Spleen (tissue), 11 donors: ENCODE data around the gene CRACR2A. TPM values are rescaled to one million over a fixed set of nuclear protein-coding genes. Genes with fewer than 3 reads are reported as not detected.

Source experiments
- DNase-seq: peaks from one replicate; pipeline ENCODE4 v3.0.0-alpha.2; 2020
- H3K27ac ChIP-seq, 8 donors: fragments of 200-600 bp; sonication (generic) in 7 of 8; 1 replicate in 4 of 8; 2 replicates in 4 of 8; pipeline versions ENCODE4 v1.5.0 to v1.8.0; 2016 to 2021; ENCODE audit warnings: inconsistent platforms in 4 of 8, mild to moderate bottlenecking in 4 of 8, moderate library complexity in 1 of 8
- H3K27me3 ChIP-seq, 7 donors: fragments of 200-600 bp; sonication (generic) in 6 of 7; replicated peaks in 1 of 7; 1 replicate in 4 of 7; 2 replicates in 3 of 7; pipeline versions ENCODE4 v1.5.0 to v1.8.0; 2016 to 2021; ENCODE audit warnings: inconsistent platforms in 3 of 7, mild to moderate bottlenecking in 1 of 7
- H3K36me3 ChIP-seq, 6 donors: fragments of 200-600 bp; sonication (generic) in 5 of 6; 1 replicate in 4 of 6; 2 replicates in 2 of 6; pipeline versions ENCODE4 v1.5.0 to v1.8.0; 2016 to 2021; ENCODE audit warnings: inconsistent platforms in 2 of 6
- H3K4me1 ChIP-seq, 6 donors: fragments of 200-600 bp; sonication (generic) in 5 of 6; 1 replicate in 3 of 6; 2 replicates in 3 of 6; pipeline versions ENCODE4 v1.5.0 to v1.8.0; 2016 to 2021; ENCODE audit warnings: inconsistent platforms in 3 of 6
- H3K4me3 ChIP-seq, 8 donors: fragments of 200-600 bp; sonication (generic) in 7 of 8; 1 replicate in 4 of 8; 2 replicates in 4 of 8; pipeline versions ENCODE4 v1.5.0 to v1.8.0; 2016 to 2021; ENCODE audit warnings: inconsistent platforms in 4 of 8, mild to moderate bottlenecking in 4 of 8, moderate library complexity in 2 of 8
- H3K9me3 ChIP-seq, 8 donors: fragments of 200-600 bp; sonication (generic) in 7 of 8; 1 replicate in 4 of 8; 2 replicates in 4 of 8; pipeline versions ENCODE4 v1.5.0 to v1.8.0; 2016 to 2021; ENCODE audit warnings: inconsistent platforms in 4 of 8
- CTCF ChIP-seq, 11 experiments: fragments of 200-600 bp in 7 of 11; fragments of 450-650 bp in 4 of 11; sonication (generic) in 4 of 11; IDR thresholded peaks in 8 of 11; conservative IDR thresholded peaks in 3 of 11; 1 replicate in 7 of 11; 2 replicates in 4 of 11; pipeline versions ENCODE4 v1.4.0 to v1.8.0; 2016 to 2021; ENCODE audit warnings: antibody characterized with exemption in 11 of 11, inconsistent platforms in 4 of 11, mild to moderate bottlenecking in 1 of 11
- POLR2A ChIP-seq, 3 donors: fragments of 450-650 bp; IDR thresholded peaks; one replicate each; pipeline ENCODE4 v1.5.1; 2017; ENCODE audit warnings: antibody characterized with exemption in 3 of 3, mild to moderate bottlenecking in 1 of 3
- POLR2AphosphoS5 ChIP-seq, 3 donors: sonication (generic); formaldehyde crosslinking; IDR thresholded peaks; one replicate each; pipeline ENCODE4 v1.5.1; 2017; ENCODE audit warnings: antibody characterized with exemption in 3 of 3
- WGBS, 5 donors: extraction: QIAGEN DNeasy Blood & Tissue Kit in 3 of 5; methylation state at CpG; one replicate each; pipeline versions ENCODE4 v1.1.5 to v1.1.7; 2013 to 2018; 5-methylcytosine and 5-hydroxymethylcytosine counted together
- intact Hi-C: fragments of 100-400 bp; cut with DNase I; formaldehyde crosslinking; loops from one replicate; pipeline ENCODE4 v1.15.0; 2023; ENCODE audit warnings: low total_unique reads
- polyA plus RNA-seq, 3 donors: library from polyadenylated mRNA; stranded (reverse); fragments of 200-250 nt; gene quantifications; one replicate each; pipeline ENCODE4 v1.2.1, GENCODE V29; 2013
- total RNA-seq, 7 donors: library from RNA; depleted of rRNA in 3 of 7; stranded (reverse); fragments of >200 nt in 3 of 7; fragmentation: NEBNext Ultra II Directional in 4 of 7; extraction: Animal tissue kit (Norgen Biotek cat#: 25700) in 4 of 7; gene quantifications; one replicate each; pipeline versions ENCODE4 v1.1.0 to v1.2.1, GENCODE V29; 2016 to 2021
- donor health status: healthy with polysubstance abuse.
- donor health status: DM: no; HTN: no; CAD: no; lungs with moderate emphysema.
- donor health status: DM: no; HTN: no; CAD: no.
- donor health status: Bipolar disorder and iron deficiency.
- donor health status: healthy.
- donor health status: DM: no; HTN: no; CAD: no.
- donor health status: DM: yes; HTN: yes; CAD: no.

CRACR2A gene
- total and polyA plus RNA-seq, 10 donors: 3.3 to 27.6 (median 21.1) TPM

GRCh38 chr12:3757261-3757660 lies 4.4 kb upstream of the CRACR2A start:
- peaks cover 3 to 28% (median 20%) of the 10 kb centered on the region in 6 donors for H3K4me1 ChIP-seq
- intact Hi-C loops: no loop called here
- H3K27me3 ChIP-seq: no peaks in the 10 kb centered on the region
- no peak overlapping the region for H3K4me3 ChIP-seq
- no peak for DNase-seq
- TF ChIP-seq CTCF (IDR thresholded peaks at IDR 0.05 in 8 of 11, conservative IDR thresholded peaks at IDR 0.05 in 3 of 11): no peak
- TF ChIP-seq POLR2AphosphoS5 (IDR thresholded peaks at IDR 0.05): no peak
- no peak for TF ChIP-seq POLR2A (IDR thresholded peaks at IDR 0.05)
- 87 to 94% (median 94%) methylated on average over 2 of the region's 2 CpGs for WGBS, 5 donors
- H3K36me3 ChIP-seq: no peaks in the 10 kb centered on the region
- H3K9me3 ChIP-seq: no peaks in the 10 kb centered on the region
- H3K27ac ChIP-seq: no peak overlapping the region

GRCh38 chr12:3755898-3756297 lies 3.0 kb upstream of the CRACR2A start:
- H3K4me1 ChIP-seq: peaks cover 5 to 42% (median 32%) of the 10 kb centered on the region in 6 donors
- H3K36me3 ChIP-seq: no peaks in the 10 kb centered on the region
- H3K9me3 ChIP-seq: no peaks in the 10 kb centered on the region
- DNase-seq: no peak
- intact Hi-C loops: no loop called here
- H3K27ac ChIP-seq: no peak overlapping the region
- no peak overlapping the region for H3K4me3 ChIP-seq
- TF ChIP-seq POLR2A (IDR thresholded peaks at IDR 0.05) (no peak), POLR2AphosphoS5 (IDR thresholded peaks at IDR 0.05) (peak in 1 of 3 donors; percentile 12), CTCF (IDR thresholded peaks at IDR 0.05 in 8 of 11, conservative IDR thresholded peaks at IDR 0.05 in 3 of 11) (no peak)
- 73 to 100% (median 80%) methylated on average over 2 to 3 of the region's 3 CpGs for WGBS, 5 donors
- H3K27me3 ChIP-seq: no peaks in the 10 kb centered on the region

- H3K4me1 ChIP-seq: peaks cover 5 to 61% (median 37%) of the 10 kb centered on the region in 6 donors
- TF ChIP-seq POLR2AphosphoS5 (IDR thresholded peaks at IDR 0.05) (no peak), CTCF (IDR thresholded peaks at IDR 0.05 in 8 of 11, conservative IDR thresholded peaks at IDR 0.05 in 3 of 11) (no peak), POLR2A (IDR thresholded peaks at IDR 0.05) (no peak)
- no peaks in the 10 kb centered on the region for H3K9me3 ChIP-seq
- peak overlapping the region; percentile 90 to 96 (median 92) for H3K27ac ChIP-seq
- 46 to 58% (median 51%) methylated on average over 9 of the region's 9 CpGs for WGBS, 5 donors
- H3K27me3 ChIP-seq: no peaks in the 10 kb centered on the region
- H3K36me3 ChIP-seq: peaks cover 0 to 2% (median 0%) of the 10 kb centered on the region in 6 donors
- peak; percentile 82 for DNase-seq
- H3K4me3 ChIP-seq: peak overlapping the region in 7 of 8 donors; percentile 61 to 75 (median 68)
- intact Hi-C loops: no loop called here
Measured at GRCh38 chr12:3753544-3754284, 805 bp upstream of the CRACR2A start.

- peak; percentile 93 for DNase-seq
- H3K27ac ChIP-seq: peak overlapping the region; percentile 90 to 96 (median 92)
- no peaks in the 10 kb centered on the region for H3K27me3 ChIP-seq
- TF ChIP-seq POLR2AphosphoS5 (IDR thresholded peaks at IDR 0.05) (peak; percentile 77 to 84 (median 80)), CTCF (IDR thresholded peaks at IDR 0.05 in 8 of 11, conservative IDR thresholded peaks at IDR 0.05 in 3 of 11) (no peak), POLR2A (IDR thresholded peaks at IDR 0.05) (peak in 1 of 3 donors; percentile 20)
- H3K36me3 ChIP-seq: peaks cover 0 to 12% (median under 1%) of the 10 kb centered on the region in 6 donors
- intact Hi-C loops: no loop called here
- peaks cover 5 to 62% (median 37%) of the 10 kb centered on the region in 6 donors for H3K4me1 ChIP-seq
- H3K9me3 ChIP-seq: no peaks in the 10 kb centered on the region
- 4 to 10% (median 6%) methylated on average over 17 to 18 of the region's 18 CpGs for WGBS, 5 donors
- H3K4me3 ChIP-seq: peak overlapping the region; percentile 61 to 75 (median 66)
Measured at GRCh38 chr12:3752096-3752709, 706 bp downstream of the CRACR2A start.
